KMS-11 (cell line): ENCODE measurements around the gene CAPN3.

Source experiments
- H2AFZ ChIP-seq: fragments of 200-600 bp; sonication (generic); 2 replicates; pipeline ENCODE4 v1.6.1; 2016; ENCODE audit warnings: antibody characterized with exemption, mixed run types, low read depth
- H3K27ac ChIP-seq: fragments of 200-600 bp; sonication (generic); 2 replicates; pipeline ENCODE4 v1.6.1; 2016; ENCODE audit warnings: mild to moderate bottlenecking, mixed run types
- H3K27me3 ChIP-seq: fragments of 200-600 bp; sonication (generic); 2 replicates; pipeline ENCODE4 v1.6.1; 2017; ENCODE audit warnings: mild to moderate bottlenecking, low read depth, mixed run types, moderate library complexity; ENCODE audit not compliant: insufficient read depth
- H3K36me3 ChIP-seq: fragments of 200-600 bp; sonication (generic); 2 replicates; pipeline ENCODE4 v1.6.1; 2017; ENCODE audit warnings: mild to moderate bottlenecking, mixed run types; ENCODE audit not compliant: insufficient read depth
- H3K4me1 ChIP-seq: fragments of 200-600 bp; sonication (generic); 2 replicates; pipeline ENCODE4 v1.6.1; 2016; ENCODE audit warnings: mild to moderate bottlenecking, low read depth, mixed run types; ENCODE audit not compliant: poor library complexity, severe bottlenecking
- H3K4me2 ChIP-seq: fragments of 200-600 bp; sonication (generic); 2 replicates; pipeline ENCODE4 v1.7.0; 2016; ENCODE audit warnings: mild to moderate bottlenecking, mixed run types
- H3K4me3 ChIP-seq: fragments of 200-600 bp; sonication (generic); IDR thresholded peaks from 2 replicates; pipeline ENCODE4 v1.6.1; 2017; ENCODE audit warnings: low read depth, low read length, mixed read lengths; ENCODE audit not compliant: insufficient read depth
- H3K79me2 ChIP-seq: fragments of 200-600 bp; sonication (generic); 2 replicates; pipeline ENCODE4 v1.6.1; 2016; ENCODE audit warnings: low read depth, mixed run types; ENCODE audit not compliant: insufficient read depth
- H3K9ac ChIP-seq: fragments of 200-600 bp; sonication (generic); 2 replicates; pipeline ENCODE4 v1.6.1; 2016; ENCODE audit warnings: mild to moderate bottlenecking, mixed run types
- H4K20me1 ChIP-seq: fragments of 200-600 bp; sonication (generic); 2 replicates; pipeline ENCODE4 v1.6.1; 2016; ENCODE audit warnings: mild to moderate bottlenecking, mixed run types; ENCODE audit not compliant: insufficient read depth
- TF ChIP-seq, protein P1 (sequence below): fragments of 200-600 bp; sonication (generic); conservative IDR thresholded peaks from 2 replicates; pipeline ENCODE4 v1.6.1; 2017; ENCODE audit warnings: low read depth, mild to moderate bottlenecking, antibody characterized with exemption, low read length, moderate library complexity, mixed read lengths

Gene CAPN3

DNA sequence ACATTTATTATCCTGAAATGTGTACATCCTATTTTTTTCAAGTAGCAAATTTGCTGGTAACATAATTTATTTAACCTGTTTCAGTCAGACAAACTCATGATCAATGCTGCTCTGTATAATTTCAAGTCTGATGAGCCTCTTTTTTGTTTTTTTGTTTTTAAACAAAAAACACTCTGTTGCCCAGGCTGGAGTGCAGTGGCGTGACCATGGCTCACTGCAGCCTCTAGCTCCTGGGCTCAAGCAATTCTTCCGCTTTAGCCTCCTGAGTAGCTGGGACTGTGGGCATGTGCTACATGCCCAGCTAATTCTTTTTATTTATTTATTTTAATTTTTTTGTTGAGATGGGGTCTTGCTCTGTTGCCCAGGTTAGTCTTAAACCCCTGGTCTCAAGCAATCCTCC, 40.1 kb upstream of the CAPN3 start:
- Histone ChIP-seq H3K36me3 (no peaks in the 10 kb centered on the region), H2AFZ (no peak overlapping the region)

DNA sequence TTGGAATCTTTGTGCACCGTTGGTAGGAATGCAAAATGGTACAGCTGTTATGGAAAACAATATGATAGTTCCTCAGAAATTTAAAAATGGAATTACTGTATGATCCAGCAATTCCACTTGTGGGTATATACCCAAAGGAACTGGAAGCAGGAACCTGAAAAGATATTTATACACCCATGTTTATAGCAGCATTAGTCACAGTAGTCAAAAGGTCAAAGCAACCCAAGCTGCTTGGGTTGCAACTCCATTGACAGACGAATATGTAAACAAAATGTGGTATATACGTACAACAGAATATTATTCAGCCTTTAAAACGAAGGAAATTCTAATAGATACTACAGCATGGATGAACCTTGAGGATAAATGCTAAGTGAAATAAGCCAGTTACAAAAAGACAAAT, 35.0 kb upstream of the CAPN3 start:
- Histone ChIP-seq H3K4me2 (no peak overlapping the region), H3K4me3 (no peak overlapping the region), H3K27me3 (no peaks in the 10 kb centered on the region), H2AFZ (no peak overlapping the region), H3K36me3 (no peaks in the 10 kb centered on the region), H3K79me2 (no peaks in the 10 kb centered on the region), H4K20me1 (no peaks in the 10 kb centered on the region), H3K4me1 (no peaks in the 10 kb centered on the region), H3K27ac (no peak overlapping the region), H3K9ac (no peak overlapping the region)
- TF ChIP-seq, protein P1, sequence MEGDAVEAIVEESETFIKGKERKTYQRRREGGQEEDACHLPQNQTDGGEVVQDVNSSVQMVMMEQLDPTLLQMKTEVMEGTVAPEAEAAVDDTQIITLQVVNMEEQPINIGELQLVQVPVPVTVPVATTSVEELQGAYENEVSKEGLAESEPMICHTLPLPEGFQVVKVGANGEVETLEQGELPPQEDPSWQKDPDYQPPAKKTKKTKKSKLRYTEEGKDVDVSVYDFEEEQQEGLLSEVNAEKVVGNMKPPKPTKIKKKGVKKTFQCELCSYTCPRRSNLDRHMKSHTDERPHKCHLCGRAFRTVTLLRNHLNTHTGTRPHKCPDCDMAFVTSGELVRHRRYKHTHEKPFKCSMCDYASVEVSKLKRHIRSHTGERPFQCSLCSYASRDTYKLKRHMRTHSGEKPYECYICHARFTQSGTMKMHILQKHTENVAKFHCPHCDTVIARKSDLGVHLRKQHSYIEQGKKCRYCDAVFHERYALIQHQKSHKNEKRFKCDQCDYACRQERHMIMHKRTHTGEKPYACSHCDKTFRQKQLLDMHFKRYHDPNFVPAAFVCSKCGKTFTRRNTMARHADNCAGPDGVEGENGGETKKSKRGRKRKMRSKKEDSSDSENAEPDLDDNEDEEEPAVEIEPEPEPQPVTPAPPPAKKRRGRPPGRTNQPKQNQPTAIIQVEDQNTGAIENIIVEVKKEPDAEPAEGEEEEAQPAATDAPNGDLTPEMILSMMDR, result no peak

More for the DNA sequence above, 40.1 kb upstream of the CAPN3 start:
- no peaks in the 10 kb centered on the region for H4K20me1 ChIP-seq
- no peak overlapping the region for H3K9ac ChIP-seq
- no peaks in the 10 kb centered on the region for H3K79me2 ChIP-seq
- TF ChIP-seq, protein P1, result no peak
- no peak overlapping the region for H3K4me3 ChIP-seq
- H3K27me3 ChIP-seq, result no peaks in the 10 kb centered on the region
- no peaks in the 10 kb centered on the region for H3K4me1 ChIP-seq
- H3K27ac ChIP-seq, result no peak overlapping the region
- H3K4me2 ChIP-seq, result no peak overlapping the region

DNA sequence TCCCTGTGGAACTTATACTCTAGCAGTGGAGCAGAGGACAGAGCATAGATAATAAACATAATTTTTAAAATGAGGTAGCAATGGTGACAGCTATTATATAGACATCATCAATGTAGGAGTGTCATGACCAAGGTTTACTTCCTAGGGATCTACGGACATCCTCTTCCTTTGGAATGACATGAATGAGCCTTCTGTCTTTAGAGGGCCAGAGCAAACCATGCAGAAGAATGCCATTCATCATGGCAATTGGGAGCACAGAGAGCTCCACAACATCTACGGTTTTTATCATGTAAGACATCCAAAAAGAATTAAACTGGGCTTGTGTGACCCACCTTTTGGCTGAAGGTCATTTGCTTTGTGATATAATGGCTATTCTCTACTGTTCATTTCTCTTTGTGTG, 30.1 kb upstream of the CAPN3 start:
- TF ChIP-seq, protein P1, result no peak
- H3K27ac ChIP-seq, result no peak overlapping the region
- no peaks in the 10 kb centered on the region for H3K27me3 ChIP-seq
- no peaks in the 10 kb centered on the region for H4K20me1 ChIP-seq
- H3K4me2 ChIP-seq, result no peak overlapping the region
- H3K79me2 ChIP-seq, result no peaks in the 10 kb centered on the region
- H3K4me3 ChIP-seq, result no peak overlapping the region
- H3K4me1 ChIP-seq, result no peaks in the 10 kb centered on the region
- no peak overlapping the region for H3K9ac ChIP-seq
- H2AFZ ChIP-seq, result no peak overlapping the region
- H3K36me3 ChIP-seq, result no peaks in the 10 kb centered on the region

DNA sequence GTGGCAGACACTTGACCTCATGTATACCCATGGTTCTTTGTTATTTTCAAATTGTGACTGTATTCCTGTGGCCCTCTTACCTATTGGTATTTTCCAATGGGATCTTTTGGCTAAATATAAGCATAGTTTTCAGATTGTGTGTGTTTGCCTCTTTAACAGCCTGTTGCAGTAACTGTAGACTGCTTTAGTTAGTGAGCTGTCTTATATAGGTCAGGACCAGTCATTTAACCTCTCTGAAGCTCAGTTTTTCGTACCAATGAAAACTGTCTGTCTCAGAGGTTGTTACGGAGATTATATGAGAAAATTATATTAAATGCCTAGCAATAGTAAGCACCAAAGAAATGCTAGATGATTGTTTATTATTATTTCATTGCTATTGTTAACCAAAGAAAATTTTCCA, 29.3 kb upstream of the CAPN3 start:
- Histone ChIP-seq H3K79me2 (no peaks in the 10 kb centered on the region), H3K27ac (no peak overlapping the region), H3K4me3 (no peak overlapping the region), H3K36me3 (no peaks in the 10 kb centered on the region), H4K20me1 (no peaks in the 10 kb centered on the region), H2AFZ (no peak overlapping the region), H3K4me2 (no peak overlapping the region), H3K9ac (no peak overlapping the region), H3K27me3 (no peaks in the 10 kb centered on the region), H3K4me1 (no peaks in the 10 kb centered on the region)
- TF ChIP-seq, protein P1, result no peak
